Ovary (tissue), 9 donors: Measurements from ENCODE around the gene ADAMTS17. TPM values are rescaled to one million over a fixed set of nuclear protein-coding genes. Genes with fewer than 3 reads are reported as not detected.

ENCODE experiments used
- DNase-seq, 5 donors: peaks; one replicate each; pipeline ENCODE4 v3.0.0-alpha.2; 2019 to 2020
- H3K27ac ChIP-seq, 2 donors: fragments of 200-600 bp; one replicate each; pipeline versions ENCODE4 v1.5.1 to v1.8.0; 2019 to 2022
- H3K27me3 ChIP-seq: fragments of 200-600 bp; one replicate; pipeline ENCODE4 v1.8.0; 2022
- H3K36me3 ChIP-seq: fragments of 200-600 bp; sonication (generic); one replicate; pipeline ENCODE4 v1.5.1; 2019
- H3K4me1 ChIP-seq: one replicate; pipeline ENCODE4 v1.8.1; 2013; ENCODE audit warnings: mild to moderate bottlenecking, moderate library complexity; ENCODE audit not compliant: insufficient read depth
- H3K4me3 ChIP-seq: fragments of 200-600 bp; sonication (generic); one replicate; pipeline ENCODE4 v1.5.1; 2017
- H3K9me3 ChIP-seq, 2 donors: fragments of 200-600 bp in 1 of 2; sonication (generic) in 1 of 2; one replicate each; pipeline versions ENCODE4 v1.5.1 to v1.8.1; 2013 to 2019; ENCODE audit warnings: mild to moderate bottlenecking in 1 of 2, moderate library complexity in 1 of 2
- EP300 ChIP-seq: sonication (generic); formaldehyde crosslinking; IDR thresholded peaks from one replicate; pipeline ENCODE4 v1.6.1; 2017; ENCODE audit warnings: antibody characterized with exemption
- POLR2A ChIP-seq: fragments of 450-650 bp; IDR thresholded peaks from one replicate; pipeline ENCODE4 v1.6.1; 2017; ENCODE audit warnings: antibody characterized with exemption, mild to moderate bottlenecking, moderate library complexity
- WGBS, 3 donors: extraction: QIAGEN DNeasy Blood & Tissue Kit in 1 of 3; methylation state at CpG; one replicate each; pipeline versions ENCODE4 v1.1.5 to v1.1.7; 2013 to 2017; 5-methylcytosine and 5-hydroxymethylcytosine counted together
- intact Hi-C, 4 donors: fragments of 100-400 bp; cut with DNase I; formaldehyde crosslinking; loops; one replicate each; pipeline versions ENCODE4 v1.11.0 to v1.15.1; 2022 to 2023
- polyA plus RNA-seq, 2 donors: library from polyadenylated mRNA; stranded (reverse); fragments of 200-250 nt in 1 of 2; fragments of 350-450 nt in 1 of 2; fragmentation: Illumina TruSeq in 1 of 2; extraction: RNeasy Lipid Tissue Mini Kit (QIAGEN cat#74804) in 1 of 2; gene quantifications; one replicate each; pipeline ENCODE4 v1.2.3, GENCODE V29; 2013 to 2014
- total RNA-seq, 7 donors: library from RNA; depleted of rRNA in 2 of 7; stranded (reverse); fragments of >200 nt in 2 of 7; fragmentation: NEBNext Ultra II Directional in 3 of 7; extraction: Animal tissue kit (Norgen Biotek cat#: 25700) in 3 of 7; gene quantifications; one replicate each; pipeline versions ENCODE4 v1.1.0 to v1.2.4, GENCODE V29; 2016 to 2023
- TF ChIP-seq, protein P1 (sequence below), 3 donors: fragments of 450-650 bp in 2 of 3; fragments of 200-600 bp in 1 of 3; IDR thresholded peaks; one replicate each; pipeline versions ENCODE4 v1.5.1 to v1.8.0; 2016 to 2022; ENCODE audit warnings: antibody characterized with exemption in 3 of 3, mild to moderate bottlenecking in 1 of 3
- donor health status: DM: no; HTN: no; CAD: no; lungs with moderate emphysema.
- donor health status: DM: no; HTN: no; CAD: no.
- donor health status: Bipolar disorder and iron deficiency.
- donor health status: DM: yes; HTN: yes; CAD: no.
- donor health status: DM: no; HTN: no; CAD: no.
- donor health status: DM: yes; HTN: yes; CAD: no.

Gene ADAMTS17
- total and polyA plus RNA-seq, 9 donors = 1.3 to 11.3 (median 5.9) TPM

GRCh38 chr15:100196326-100197058 lies 145.3 kb downstream of the ADAMTS17 start:
- TF ChIP-seq, protein P1, sequence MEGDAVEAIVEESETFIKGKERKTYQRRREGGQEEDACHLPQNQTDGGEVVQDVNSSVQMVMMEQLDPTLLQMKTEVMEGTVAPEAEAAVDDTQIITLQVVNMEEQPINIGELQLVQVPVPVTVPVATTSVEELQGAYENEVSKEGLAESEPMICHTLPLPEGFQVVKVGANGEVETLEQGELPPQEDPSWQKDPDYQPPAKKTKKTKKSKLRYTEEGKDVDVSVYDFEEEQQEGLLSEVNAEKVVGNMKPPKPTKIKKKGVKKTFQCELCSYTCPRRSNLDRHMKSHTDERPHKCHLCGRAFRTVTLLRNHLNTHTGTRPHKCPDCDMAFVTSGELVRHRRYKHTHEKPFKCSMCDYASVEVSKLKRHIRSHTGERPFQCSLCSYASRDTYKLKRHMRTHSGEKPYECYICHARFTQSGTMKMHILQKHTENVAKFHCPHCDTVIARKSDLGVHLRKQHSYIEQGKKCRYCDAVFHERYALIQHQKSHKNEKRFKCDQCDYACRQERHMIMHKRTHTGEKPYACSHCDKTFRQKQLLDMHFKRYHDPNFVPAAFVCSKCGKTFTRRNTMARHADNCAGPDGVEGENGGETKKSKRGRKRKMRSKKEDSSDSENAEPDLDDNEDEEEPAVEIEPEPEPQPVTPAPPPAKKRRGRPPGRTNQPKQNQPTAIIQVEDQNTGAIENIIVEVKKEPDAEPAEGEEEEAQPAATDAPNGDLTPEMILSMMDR (IDR thresholded peaks at IDR 0.05) = no peak
- TF ChIP-seq POLR2A = no peak
- TF ChIP-seq EP300 = no peak
- Histone ChIP-seq H3K4me1 (peaks cover 1% of the 10 kb centered on the region), H3K4me3 (no peak overlapping the region), H3K27me3 (no peaks in the 10 kb centered on the region), H3K36me3 (no peaks in the 10 kb centered on the region), H3K27ac (no peak overlapping the region), H3K9me3 (no peaks in the 10 kb centered on the region)
- WGBS, 3 donors = 87 to 92% (median 88%) methylated on average over 14 of the region's 14 CpGs
- intact Hi-C loops = no loop called here
- peak in 1 of 5 donors; percentile 15 for DNase-seq

GRCh38 chr15:100194996-100195395 lies 146.8 kb downstream of the ADAMTS17 start:
- TF ChIP-seq, protein P1 (IDR thresholded peaks at IDR 0.05) = no peak
- TF ChIP-seq POLR2A (no peak), EP300 (no peak)
- H3K27ac ChIP-seq = no peak overlapping the region
- no peaks in the 10 kb centered on the region for H3K4me1 ChIP-seq
- H3K4me3 ChIP-seq = no peak overlapping the region
- no peaks in the 10 kb centered on the region for H3K36me3 ChIP-seq
- intact Hi-C loops = no loop called here
- WGBS, 3 donors = 92 to 96% (median 95%) methylated on average over 10 of the region's 10 CpGs
- no peaks in the 10 kb centered on the region for H3K9me3 ChIP-seq
- peak in 1 of 5 donors; percentile 10 for DNase-seq
- H3K27me3 ChIP-seq = no peaks in the 10 kb centered on the region

GRCh38 chr15:100193277-100193860 lies 148.4 kb downstream of the ADAMTS17 start:
- TF ChIP-seq, protein P1 (IDR thresholded peaks at IDR 0.05) = no peak
- TF ChIP-seq EP300 (no peak), POLR2A (no peak)
- intact Hi-C loops = no loop called here
- DNase-seq = peak in 1 of 5 donors; percentile 22
- Histone ChIP-seq H3K27ac (no peak overlapping the region), H3K9me3 (no peaks in the 10 kb centered on the region), H3K4me3 (no peak overlapping the region), H3K36me3 (no peaks in the 10 kb centered on the region), H3K27me3 (no peaks in the 10 kb centered on the region), H3K4me1 (no peaks in the 10 kb centered on the region)
- WGBS, 3 donors = 92 to 96% (median 93%) methylated on average over 21 of the region's 21 CpGs

DNA sequence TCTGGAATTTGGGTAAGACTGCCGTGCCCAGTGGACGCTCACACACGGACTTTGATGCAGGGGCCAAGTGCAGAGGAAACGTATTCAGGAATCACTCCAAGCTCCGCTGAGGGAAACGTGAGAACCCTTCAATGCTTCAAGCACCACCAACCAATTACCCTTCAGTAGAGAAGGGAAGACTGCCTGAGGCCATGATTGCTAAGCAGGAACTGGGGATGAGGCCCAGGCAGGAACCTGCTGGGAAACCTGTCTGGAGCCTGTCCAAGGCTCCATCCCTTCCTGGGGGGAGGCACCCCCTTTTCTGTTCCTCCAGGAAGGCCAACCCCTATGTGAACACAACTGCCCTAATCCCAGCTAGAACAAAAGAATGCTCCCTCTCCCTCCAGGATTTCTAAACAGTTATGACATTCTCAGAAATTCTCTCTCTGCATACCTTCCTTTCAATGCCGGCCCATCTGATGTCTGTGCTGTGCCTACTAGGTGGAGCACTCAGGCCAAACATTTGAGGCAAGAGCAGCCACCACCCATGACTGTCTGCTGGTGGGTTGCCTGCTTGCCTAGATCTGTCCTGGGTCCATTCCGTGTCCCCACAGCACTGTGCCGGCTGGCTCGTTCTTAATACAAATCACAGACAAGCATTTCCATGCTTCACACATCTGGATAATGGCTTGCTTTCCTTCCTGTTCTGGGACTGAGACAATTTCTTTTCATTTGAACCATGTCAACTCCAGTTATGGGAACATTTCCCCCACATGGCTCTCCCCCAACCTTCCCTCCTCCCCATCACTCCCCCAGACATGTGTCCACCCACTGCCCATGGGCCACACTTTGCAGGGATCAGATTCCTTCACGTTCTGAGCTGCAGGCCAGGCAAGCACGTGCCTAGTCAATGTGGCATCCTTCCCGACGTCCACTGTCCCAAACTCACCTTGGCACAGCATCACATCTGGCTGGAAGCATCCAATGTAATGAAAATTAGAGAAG lies 149.4 kb downstream of the ADAMTS17 start:
- intact Hi-C loops = no loop called here
- H3K36me3 ChIP-seq = no peaks in the 10 kb centered on the region
- H3K27me3 ChIP-seq = no peaks in the 10 kb centered on the region
- no peaks in the 10 kb centered on the region for H3K4me1 ChIP-seq
- H3K27ac ChIP-seq = no peak overlapping the region
- WGBS, 3 donors = 87 to 91% (median 90%) methylated on average over 14 of the region's 14 CpGs
- DNase-seq = peak in 1 of 5 donors; percentile 7
- H3K4me3 ChIP-seq = no peak overlapping the region
- no peak for TF ChIP-seq EP300
- TF ChIP-seq, protein P1 (IDR thresholded peaks at IDR 0.05) = no peak
- TF ChIP-seq POLR2A = no peak
- no peaks in the 10 kb centered on the region for H3K9me3 ChIP-seq
